Uterus (tissue), 4 donors: ENCODE measurements around the gene LCE1C. TPM values are rescaled to one million over a fixed set of nuclear protein-coding genes. Genes with fewer than 3 reads are reported as not detected.

Experiments used
- DNase-seq, 2 donors: peaks; one replicate each; pipeline ENCODE4 v3.0.0-alpha.2; 2019 to 2020
- H3K27ac ChIP-seq, 2 donors: fragments of 200-600 bp; sonication (generic); 1 replicate in 1 of 2; 2 replicates in 1 of 2; pipeline ENCODE4 v1.5.1; 2016 to 2018
- H3K27me3 ChIP-seq, 2 donors: fragments of 200-600 bp; sonication (generic); one replicate each; pipeline ENCODE4 v1.5.1; 2018 to 2019; ENCODE audit warnings: control low read depth in 1 of 2
- H3K36me3 ChIP-seq, 2 donors: fragments of 200-600 bp; sonication (generic); one replicate each; pipeline ENCODE4 v1.5.1; 2019; ENCODE audit warnings: control low read depth in 1 of 2
- H3K4me1 ChIP-seq, 2 donors: fragments of 200-600 bp; sonication (generic); one replicate each; pipeline ENCODE4 v1.5.1; 2018 to 2019; ENCODE audit warnings: control low read depth in 1 of 2
- H3K4me3 ChIP-seq, 2 donors: fragments of 200-600 bp; sonication (generic); 1 replicate in 1 of 2; 2 replicates in 1 of 2; pipeline ENCODE4 v1.5.1; 2018 to 2019; ENCODE audit warnings: mild to moderate bottlenecking in 1 of 2
- H3K9me3 ChIP-seq, 2 donors: fragments of 200-600 bp; sonication (generic); one replicate each; pipeline ENCODE4 v1.5.1; 2019; ENCODE audit warnings: control low read depth in 1 of 2
- POLR2A ChIP-seq, 2 donors: fragments of 450-650 bp; IDR thresholded peaks; one replicate each; pipeline ENCODE4 v1.6.1; 2016; ENCODE audit warnings: antibody characterized with exemption in 2 of 2, mild to moderate bottlenecking in 1 of 2, moderate library complexity in 1 of 2
- intact Hi-C: fragments of 100-400 bp; cut with DNase I; formaldehyde crosslinking; loops from one replicate; pipeline ENCODE4 v1.15.1; 2023; ENCODE audit warnings: low total_unique reads
- total RNA-seq, 4 donors: library from RNA; depleted of rRNA in 3 of 4; stranded (reverse); fragments of >200 nt in 3 of 4; gene quantifications; one replicate each; pipeline versions ENCODE4 v1.1.0 to v1.2.4, GENCODE V29; 2014 to 2023
- TF ChIP-seq, protein P1 (sequence below), 4 experiments: fragments of 200-600 bp in 2 of 4; fragments of 450-650 bp in 2 of 4; sonication (generic) in 2 of 4; IDR thresholded peaks; one replicate each; pipeline ENCODE4 v1.5.1; 2016 to 2019; ENCODE audit warnings: antibody characterized with exemption in 4 of 4, mild to moderate bottlenecking in 2 of 4, moderate library complexity in 1 of 4
- donor health status: DM: yes; HTN: yes; CAD: no.

Gene LCE1C
- total RNA-seq, 4 donors from 2014 or later, result not detected

DNA sequence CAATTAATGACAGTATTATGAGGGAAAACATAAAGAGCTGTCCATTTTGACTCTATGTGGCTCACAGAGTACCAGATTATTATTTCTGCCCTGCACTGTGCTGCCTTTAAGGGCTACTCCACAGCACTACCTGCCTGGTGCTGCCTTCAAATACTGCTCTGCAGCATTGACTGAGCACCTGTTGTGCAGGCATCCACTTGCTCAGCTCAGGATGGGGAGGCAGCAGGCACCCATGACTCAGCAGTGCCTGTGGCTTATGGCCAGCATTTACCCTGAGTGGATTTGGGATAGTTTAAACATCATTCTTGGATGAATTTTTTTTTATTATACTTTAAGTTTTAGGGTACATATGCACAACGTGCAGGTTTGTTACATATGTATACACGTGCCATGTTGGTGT is 49.6 kb downstream of the LCE1C start:
- H3K27ac ChIP-seq, result no peak overlapping the region
- no peaks in the 10 kb centered on the region for H3K4me1 ChIP-seq
- no peak for DNase-seq
- TF ChIP-seq, protein P1, sequence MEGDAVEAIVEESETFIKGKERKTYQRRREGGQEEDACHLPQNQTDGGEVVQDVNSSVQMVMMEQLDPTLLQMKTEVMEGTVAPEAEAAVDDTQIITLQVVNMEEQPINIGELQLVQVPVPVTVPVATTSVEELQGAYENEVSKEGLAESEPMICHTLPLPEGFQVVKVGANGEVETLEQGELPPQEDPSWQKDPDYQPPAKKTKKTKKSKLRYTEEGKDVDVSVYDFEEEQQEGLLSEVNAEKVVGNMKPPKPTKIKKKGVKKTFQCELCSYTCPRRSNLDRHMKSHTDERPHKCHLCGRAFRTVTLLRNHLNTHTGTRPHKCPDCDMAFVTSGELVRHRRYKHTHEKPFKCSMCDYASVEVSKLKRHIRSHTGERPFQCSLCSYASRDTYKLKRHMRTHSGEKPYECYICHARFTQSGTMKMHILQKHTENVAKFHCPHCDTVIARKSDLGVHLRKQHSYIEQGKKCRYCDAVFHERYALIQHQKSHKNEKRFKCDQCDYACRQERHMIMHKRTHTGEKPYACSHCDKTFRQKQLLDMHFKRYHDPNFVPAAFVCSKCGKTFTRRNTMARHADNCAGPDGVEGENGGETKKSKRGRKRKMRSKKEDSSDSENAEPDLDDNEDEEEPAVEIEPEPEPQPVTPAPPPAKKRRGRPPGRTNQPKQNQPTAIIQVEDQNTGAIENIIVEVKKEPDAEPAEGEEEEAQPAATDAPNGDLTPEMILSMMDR (IDR thresholded peaks at IDR 0.05), result no peak
- TF ChIP-seq POLR2A (IDR thresholded peaks at IDR 0.05), result no peak
- H3K36me3 ChIP-seq, result no peaks in the 10 kb centered on the region
- no peaks in the 10 kb centered on the region for H3K27me3 ChIP-seq
- H3K9me3 ChIP-seq, result no peaks in the 10 kb centered on the region
- no peak overlapping the region for H3K4me3 ChIP-seq
- intact Hi-C loops, result no loop called here

Other genes with a start within 250 kb of the LCE1C start
- not detected for gene LCE3E, start 239.9 kb downstream of the LCE1C start, total RNA-seq
- gene LCE3D, start 226.1 kb downstream of the LCE1C start, total RNA-seq, result not detected
- gene LCE3C, start 206.4 kb downstream of the LCE1C start, total RNA-seq, result not detected
- not detected for gene LCE3B, start 192.8 kb downstream of the LCE1C start, total RNA-seq
- gene LCE3A, start 183.5 kb downstream of the LCE1C start, total RNA-seq, result not detected
- gene LCE2D, start 143.3 kb downstream of the LCE1C start, total RNA-seq, result not detected
- not detected for gene LCE2C, start 131.4 kb downstream of the LCE1C start, total RNA-seq
- not detected for gene LCE2B, start 120.5 kb downstream of the LCE1C start, total RNA-seq
- gene LCE2A, start 108.3 kb downstream of the LCE1C start, total RNA-seq, result not detected
- not detected for gene LCE4A, start 98.5 kb downstream of the LCE1C start, total RNA-seq
- gene KPRP, start 48.6 kb downstream of the LCE1C start, total RNA-seq, result not detected
- not detected for gene LCE1F, start 31.5 kb downstream of the LCE1C start, total RNA-seq
- not detected for gene LCE1E, start 20.4 kb downstream of the LCE1C start, total RNA-seq
- gene LCE1D, start 9.9 kb downstream of the LCE1C start, total RNA-seq, result not detected
- gene LCE1B, start 5.3 kb upstream of the LCE1C start, total RNA-seq, result not detected
- gene LCE1A, start 20.8 kb upstream of the LCE1C start, total RNA-seq, result not detected
- gene LCE6A, start 36.2 kb upstream of the LCE1C start, total RNA-seq, result not detected
- not detected for gene LCE7A, start 53.3 kb upstream of the LCE1C start, total RNA-seq
- not detected for gene SMCP, start 71.7 kb upstream of the LCE1C start, total RNA-seq
- gene IVL, start 101.9 kb upstream of the LCE1C start, total RNA-seq, result not detected
- gene SPRR5, start 140.6 kb upstream of the LCE1C start, total RNA-seq, result not detected
- not detected for gene SPRR4, start 164.0 kb upstream of the LCE1C start, total RNA-seq
- gene SPRR1A, start 177.4 kb upstream of the LCE1C start, total RNA-seq, result not detected
- under 1 TPM in 2 of 4 donors, not detected in 2; 0.69 to 0.70 TPM for gene SPRR3, start 195.1 kb upstream of the LCE1C start, total RNA-seq
- gene SPRR1B, start 224.6 kb upstream of the LCE1C start, total RNA-seq, result not detected
- not detected for gene SPRR2D, start 234.5 kb upstream of the LCE1C start, total RNA-seq